GM19023 (cell line): ENCODE data around the gene MEMO1.
"Not testable (repeated sequence)": the region's sequence is repeated elsewhere in the genome, so short reads cannot be mapped to it uniquely, and the experiment has no call there.

Experiments used
- ATAC-seq: cut with Tn5 transposase; IDR thresholded peaks from one replicate; pipeline ENCODE4 v1.9.1; 2021; ENCODE audit warnings: mild to moderate bottlenecking, moderate library complexity; ENCODE audit not compliant: unreplicated experiment

The MEMO1 gene

GRCh38 chr2:32010670-32011484, at the start of gene MEMO1:
Gene MEMO1, minus strand, starts transcription at chr2:32011008. Its CDS starts 761 bp downstream, at chr2:32010247.
- peak; percentile 64 for ATAC-seq

GRCh38 chr2:32060266-32060665, 49.5 kb upstream of the MEMO1 start:
- ATAC-seq: no peak

GRCh38 chr2:32058130-32058529, 47.3 kb upstream of the MEMO1 start:
- ATAC-seq: no peak

GRCh38 chr2:32054583-32054982, 43.8 kb upstream of the MEMO1 start:
- not testable (repeated sequence) for ATAC-seq

- no peak for ATAC-seq
These were observed 41.1 kb upstream of the MEMO1 start for GRCh38 chr2:32051836-32052439.

GRCh38 chr2:32043561-32043960, 32.8 kb upstream of the MEMO1 start:
- ATAC-seq: no peak

- ATAC-seq: peak; percentile 87
These were observed 28.8 kb upstream of the MEMO1 start, which contains the start of gene DPY30 for GRCh38 chr2:32039447-32040219. Gene DPY30, minus strand, starts transcription at chr2:32039805. Its CDS starts 349 bp downstream, at chr2:32039456.

GRCh38 chr2:32034198-32034887, 23.5 kb upstream of the MEMO1 start:
- ATAC-seq: not testable (repeated sequence)

- not testable (repeated sequence) for ATAC-seq
These were observed 8.1 kb upstream of the MEMO1 start for GRCh38 chr2:32018789-32019482.

- no peak for ATAC-seq
These were observed 2.1 kb upstream of the MEMO1 start for GRCh38 chr2:32012872-32013271.

GRCh38 chr2:32011485-32011960, 715 bp upstream of the MEMO1 start:
- ATAC-seq: no peak

- peak; percentile 64 for ATAC-seq
These were observed 533 bp downstream of the MEMO1 start for GRCh38 chr2:32010280-32010669.

GRCh38 chr2:32009516-32010256, 1.1 kb downstream of the MEMO1 start:
- peak; percentile 33 for ATAC-seq

- ATAC-seq: no peak
These were observed 1.8 kb downstream of the MEMO1 start for GRCh38 chr2:32008805-32009515.

GRCh38 chr2:32007121-32007391, 3.8 kb downstream of the MEMO1 start:
- ATAC-seq: no peak

GRCh38 chr2:32005371-32005976, 5.3 kb downstream of the MEMO1 start:
- no peak for ATAC-seq

- no peak for ATAC-seq
These were observed 7.0 kb downstream of the MEMO1 start for GRCh38 chr2:32003791-32004190.

- no peak for ATAC-seq
These were observed 8.4 kb downstream of the MEMO1 start for GRCh38 chr2:32002406-32002805.

GRCh38 chr2:31999438-31999837, 11.4 kb downstream of the MEMO1 start:
- no peak for ATAC-seq
